COLO668 (cell line): ENCODE measurements around the gene GRIK2.

ENCODE experiments used
- DNase-seq: peaks from one replicate; lab custom pipeline; 2025; ENCODE audit not compliant: unreplicated experiment; lab: John Stamatoyannopoulos, UW

The GRIK2 gene

DNA sequence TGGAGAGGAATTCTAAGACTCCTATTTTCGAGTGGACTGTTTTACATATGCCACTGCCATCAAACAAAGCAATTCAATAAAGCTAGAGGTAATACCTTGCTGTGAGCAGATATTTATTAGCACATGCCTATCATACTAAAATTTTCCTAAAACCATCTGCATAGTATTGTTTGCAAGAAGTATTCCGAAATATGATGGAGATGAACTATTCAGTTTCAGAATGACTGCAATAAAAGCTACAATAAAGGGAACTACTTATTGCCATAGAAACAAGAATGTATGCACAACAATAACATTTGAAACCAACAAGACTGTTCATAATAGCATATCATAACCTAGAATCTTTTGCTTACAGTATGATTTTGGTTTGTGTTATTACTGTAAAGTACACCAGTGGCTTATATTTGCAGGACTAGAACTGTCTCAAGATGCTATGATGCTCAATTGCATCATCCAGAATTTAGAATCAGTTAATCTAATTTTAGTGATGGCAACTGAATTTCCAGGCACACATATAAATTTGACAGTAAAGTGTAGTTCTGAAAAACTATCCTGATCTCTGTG, 144.3 kb downstream of the GRIK2 start:
- DNase-seq, result no peak

DNA sequence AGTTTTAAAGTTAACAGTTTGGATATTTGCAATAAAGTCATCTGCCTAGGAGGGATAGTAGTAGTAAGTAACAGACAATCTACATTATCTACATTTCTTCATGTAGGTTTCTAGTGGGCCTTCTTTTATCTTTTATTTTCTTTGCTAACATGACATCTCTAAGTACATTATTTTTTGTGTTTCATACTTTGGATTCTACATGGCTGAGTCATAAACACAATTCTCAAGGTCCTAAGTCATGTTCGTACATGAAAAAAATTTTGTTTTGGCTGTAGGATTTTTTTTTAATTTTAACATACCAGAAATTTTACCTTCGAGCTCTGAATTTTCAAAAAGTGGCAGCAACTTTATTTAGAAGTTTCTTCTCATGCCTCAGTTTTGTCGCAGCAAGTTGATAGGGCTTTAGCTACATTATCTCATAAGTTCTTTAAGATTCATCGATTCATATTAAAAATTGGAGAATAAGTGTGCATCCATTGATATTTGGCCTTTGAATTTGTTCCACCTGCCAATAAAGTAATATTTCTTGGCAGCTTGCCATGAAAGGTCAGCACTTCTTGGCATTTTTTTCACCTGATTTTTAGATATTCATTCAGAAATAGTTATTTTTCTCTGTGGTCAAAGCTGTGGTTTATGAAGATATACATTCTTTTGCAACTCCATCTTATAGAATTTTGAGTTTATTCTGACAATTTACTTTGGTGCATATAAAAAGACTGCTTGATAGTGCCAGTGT, 146.2 kb downstream of the GRIK2 start:
- no peak for DNase-seq

DNA sequence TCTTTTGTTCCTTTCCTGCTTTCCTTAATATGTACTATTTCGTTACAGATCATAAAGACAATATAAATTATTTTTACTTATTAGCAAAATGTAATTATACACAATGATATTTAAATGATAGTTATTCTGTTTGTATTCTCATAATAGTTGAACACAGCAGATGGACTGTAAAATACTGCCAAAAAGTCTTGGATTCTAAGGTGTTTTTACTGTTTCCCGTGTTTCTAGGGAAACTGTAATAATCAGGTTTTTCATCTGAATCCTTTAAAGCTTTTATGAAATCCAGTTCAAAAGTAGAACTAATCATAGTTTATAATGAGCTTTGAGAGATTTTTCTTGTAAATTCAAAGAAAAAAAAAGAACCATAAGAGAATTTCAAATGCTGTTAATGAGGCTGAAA, 148.4 kb downstream of the GRIK2 start:
- no peak for DNase-seq

DNA sequence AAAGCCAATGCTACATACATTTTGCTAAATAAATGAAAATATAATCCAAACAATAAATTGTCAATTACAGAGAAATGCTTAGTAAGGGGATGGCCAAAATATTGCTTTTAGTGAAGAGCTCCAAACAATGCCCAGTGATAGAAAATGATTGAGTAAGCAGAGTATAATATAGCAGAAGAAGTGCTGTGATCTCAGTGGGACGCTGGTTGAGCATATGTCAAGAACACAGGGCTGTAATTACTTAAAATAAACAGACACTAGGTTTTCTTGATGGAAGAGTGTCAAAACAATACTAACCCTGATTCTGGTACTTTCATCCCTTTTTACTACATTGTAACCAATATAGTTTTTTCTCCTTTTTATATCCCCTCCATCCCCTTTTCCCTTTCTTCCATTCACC, 150.3 kb downstream of the GRIK2 start:
- DNase-seq, result no peak

DNA sequence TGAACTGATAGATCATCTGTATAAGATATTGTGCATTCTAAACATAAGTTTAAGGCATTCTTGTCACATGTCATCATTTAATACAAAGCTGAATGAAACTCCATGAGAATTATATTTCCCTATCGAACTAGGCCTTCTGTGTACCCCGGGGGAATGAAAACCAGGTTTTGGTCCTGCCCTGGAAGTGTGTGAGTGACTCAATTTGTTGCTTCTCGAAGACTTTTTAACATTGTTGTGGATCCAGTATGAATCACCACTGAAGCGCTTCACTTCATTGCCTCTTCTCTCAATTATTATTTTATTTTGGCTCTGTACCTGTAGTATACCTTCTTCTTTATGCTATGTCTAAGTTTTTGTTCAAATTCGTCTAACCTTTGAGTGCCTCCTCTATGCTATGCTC, 150.8 kb downstream of the GRIK2 start:
- no peak for DNase-seq

DNA sequence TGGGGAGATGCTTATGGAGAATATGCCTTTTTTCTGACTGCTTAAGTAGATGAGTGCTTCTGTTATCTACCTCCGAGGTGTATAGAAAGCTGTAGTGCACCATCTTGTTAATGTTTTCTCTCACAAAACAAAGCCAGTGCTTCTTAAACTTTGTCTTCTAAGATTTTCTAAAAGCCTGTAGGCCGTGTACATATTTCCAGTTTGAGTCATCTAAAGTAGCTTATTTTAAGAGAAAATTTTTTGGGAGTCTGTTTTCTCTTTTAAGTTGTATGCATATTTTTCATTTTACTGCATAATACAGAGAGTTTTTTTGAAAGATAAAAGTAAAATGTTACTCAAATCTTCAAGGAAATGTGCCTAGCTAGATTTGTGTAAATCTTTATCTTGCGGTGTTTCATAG, 151.7 kb downstream of the GRIK2 start:
- no peak for DNase-seq

DNA sequence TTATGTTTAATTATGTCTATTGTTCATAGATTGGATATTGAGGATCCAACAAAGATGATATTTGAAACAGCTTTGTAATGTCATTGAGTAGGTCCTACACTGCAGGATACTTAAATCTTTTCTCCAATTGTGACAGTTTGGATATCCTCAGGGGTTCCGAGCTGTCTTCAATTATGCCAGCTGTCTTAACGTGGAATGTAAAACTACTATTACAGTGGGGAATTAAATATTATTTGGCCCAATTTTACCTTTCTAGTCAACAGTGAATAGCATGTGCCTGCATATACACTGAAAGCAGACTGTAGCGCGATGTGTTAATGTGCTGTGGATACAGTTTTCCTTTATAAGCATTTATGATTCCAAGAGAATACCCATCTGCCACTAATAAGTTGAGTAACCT, 156.9 kb downstream of the GRIK2 start:
- no peak for DNase-seq

DNA sequence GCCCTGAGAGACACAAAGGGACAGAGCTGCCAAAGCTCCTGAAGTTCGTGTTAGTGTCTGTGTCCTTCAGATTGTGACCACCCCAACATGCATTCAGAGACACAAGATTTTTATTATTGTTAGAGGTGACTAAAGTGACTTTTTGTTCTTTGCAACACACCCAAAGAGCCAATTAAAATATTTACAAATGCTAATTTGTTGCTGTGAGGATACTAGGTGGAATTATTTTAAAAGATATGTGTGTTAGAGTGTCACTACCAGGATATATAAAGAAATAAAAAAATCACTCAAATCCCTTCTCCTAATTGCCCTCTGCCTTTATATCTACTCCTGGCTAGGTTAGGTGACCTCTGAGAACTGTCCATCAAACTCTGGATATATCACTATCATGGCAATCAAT, 160.7 kb downstream of the GRIK2 start:
- DNase-seq, result no peak

DNA sequence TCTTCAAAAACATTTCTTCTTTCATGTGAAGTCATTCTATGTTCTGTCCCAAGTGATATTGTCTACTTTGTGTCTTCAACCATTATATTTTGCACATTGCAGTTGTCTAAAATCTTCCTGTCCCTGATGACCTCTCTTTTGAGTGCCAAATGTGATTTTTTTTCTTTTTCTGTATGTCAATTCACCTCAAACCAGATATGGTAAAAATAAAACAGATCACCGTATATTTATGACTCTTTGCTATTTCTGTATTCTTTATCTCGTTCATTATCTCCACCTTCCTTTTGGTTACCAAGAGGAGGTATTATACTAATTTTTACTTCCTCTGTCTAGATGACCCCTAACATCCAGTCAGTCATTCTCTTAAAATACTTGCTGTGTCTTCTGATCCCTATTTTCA, 165.2 kb downstream of the GRIK2 start:
- no peak for DNase-seq

DNA sequence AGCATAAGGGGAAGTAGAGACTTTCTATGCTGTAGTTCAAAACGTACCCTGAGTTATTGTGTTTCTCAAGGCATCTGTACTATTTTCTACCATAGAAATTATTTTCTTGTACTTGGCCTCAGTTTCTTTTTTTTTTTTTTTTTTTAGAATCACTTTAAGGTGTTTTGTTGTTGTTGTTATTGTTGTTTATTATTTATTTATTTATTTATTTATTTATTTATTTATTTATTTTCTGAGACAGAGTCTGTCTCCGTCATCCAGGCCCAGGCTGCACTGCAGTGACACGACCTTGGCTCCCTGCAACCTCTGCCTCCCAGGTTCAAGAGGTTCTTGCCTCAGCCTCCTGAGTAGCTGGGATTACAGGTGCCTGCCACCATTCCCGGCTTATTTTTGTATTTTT, 179.1 kb downstream of the GRIK2 start:
- no peak for DNase-seq

DNA sequence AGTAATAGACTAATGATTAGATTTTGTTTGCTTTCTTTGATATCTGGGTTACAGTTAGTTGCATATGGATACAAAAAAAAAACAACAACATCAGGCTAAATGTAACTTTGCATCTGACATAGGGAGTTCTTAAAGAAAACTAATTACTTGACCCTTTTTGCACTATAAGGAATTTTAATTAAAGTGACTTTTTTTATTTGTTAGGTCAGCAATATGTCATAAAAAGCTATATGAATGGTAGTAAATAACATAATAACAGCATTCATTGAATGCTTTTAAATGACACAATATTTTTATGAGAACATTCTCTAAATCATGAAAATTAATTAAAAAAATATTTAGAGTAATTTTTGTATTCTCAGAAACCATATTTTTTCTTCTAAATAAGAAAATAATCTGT, 183.6 kb downstream of the GRIK2 start:
- no peak for DNase-seq

DNA sequence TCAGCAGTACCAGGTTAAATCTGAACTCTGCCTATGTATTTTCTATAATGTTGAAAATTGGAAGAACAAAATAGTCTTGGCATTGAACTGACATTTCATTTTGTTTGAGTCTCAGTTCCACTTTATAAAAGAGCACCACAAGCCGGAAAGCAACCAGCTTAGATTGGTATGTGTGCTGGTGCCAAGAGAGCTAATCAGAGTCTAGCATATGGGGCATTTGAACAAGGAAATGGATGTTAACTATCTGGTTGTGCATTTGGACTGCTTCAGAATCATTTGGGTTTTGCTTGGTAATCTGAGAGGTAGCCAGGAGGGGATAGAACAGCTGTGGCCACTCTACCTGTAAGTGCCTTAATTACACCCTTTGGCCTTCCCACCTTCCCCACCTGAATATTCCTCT, 184.8 kb downstream of the GRIK2 start:
- no peak for DNase-seq

DNA sequence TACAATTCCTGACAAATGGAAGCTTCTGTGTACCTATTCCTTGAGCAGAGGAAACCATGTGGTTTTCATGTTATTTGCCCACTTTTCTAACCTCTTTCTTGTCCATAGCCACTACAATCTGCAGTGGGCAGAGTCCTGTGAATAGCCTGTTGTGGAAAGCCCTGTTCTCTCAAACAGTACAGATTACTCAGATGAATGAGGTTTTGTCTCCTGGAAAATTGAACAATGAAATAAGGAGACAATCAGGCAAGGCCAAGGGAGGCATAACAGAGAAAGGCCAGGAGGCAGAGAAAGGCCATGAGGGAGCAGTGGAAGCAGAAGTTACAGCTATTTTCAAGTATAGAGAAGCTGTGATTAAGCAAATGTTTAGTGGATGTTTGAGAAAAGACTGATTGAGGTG, 189.3 kb downstream of the GRIK2 start:
- no peak for DNase-seq

DNA sequence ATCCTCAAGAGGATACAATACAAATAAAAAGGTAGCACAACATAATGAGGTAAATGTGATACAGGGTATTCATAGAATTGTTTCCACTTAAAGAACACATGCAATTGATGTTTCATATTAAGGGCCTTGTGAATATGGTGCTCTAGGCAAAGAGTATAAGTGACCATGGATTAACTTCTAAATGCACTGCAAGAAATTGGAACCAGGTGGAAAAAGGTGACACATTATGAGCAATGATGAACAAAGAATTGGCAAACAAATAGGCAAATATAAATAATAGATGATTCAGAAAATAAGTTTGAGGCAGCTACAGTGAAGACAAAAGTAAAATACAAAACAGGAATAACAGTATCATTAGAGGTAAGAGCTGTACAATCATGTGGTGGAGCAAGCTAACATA, 192.0 kb downstream of the GRIK2 start:
- DNase-seq, result no peak

DNA sequence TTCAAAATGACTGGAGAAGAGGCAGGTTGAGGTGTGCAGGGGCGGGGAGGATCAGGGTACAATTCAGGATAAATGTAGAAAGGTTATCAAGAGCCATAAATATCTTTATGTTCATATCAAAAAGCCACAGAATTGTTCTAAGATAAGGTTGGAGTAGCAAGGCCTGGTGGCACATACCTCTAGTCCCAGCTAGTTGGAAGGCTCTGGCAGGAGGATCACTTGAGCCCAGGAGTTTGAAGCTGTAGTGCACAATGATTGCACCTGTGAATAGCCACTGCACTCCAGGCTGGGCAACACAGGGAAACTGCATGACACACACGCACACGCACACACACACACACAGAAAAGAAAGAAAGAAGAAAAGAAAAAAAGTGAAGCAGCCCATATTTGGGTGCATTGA, 194.8 kb downstream of the GRIK2 start:
- DNase-seq, result no peak

DNA sequence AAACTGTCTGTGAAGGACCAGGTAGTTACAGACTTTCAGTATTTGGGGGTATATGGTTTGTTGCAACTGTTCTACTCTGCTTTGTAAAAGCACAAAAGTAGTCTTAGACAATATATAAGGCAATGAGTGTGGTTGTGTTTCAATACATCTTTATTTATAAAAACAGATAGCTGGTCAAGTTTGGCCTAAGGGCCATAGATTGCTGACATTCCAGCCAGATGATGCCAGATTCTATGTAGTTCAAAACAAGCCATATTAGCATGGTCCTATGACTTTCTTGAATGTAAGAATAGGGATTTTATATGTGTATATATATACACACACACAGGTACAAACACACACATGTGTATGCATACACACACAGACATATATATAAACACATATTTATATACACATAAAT, 201.8 kb downstream of the GRIK2 start:
- no peak for DNase-seq

DNA sequence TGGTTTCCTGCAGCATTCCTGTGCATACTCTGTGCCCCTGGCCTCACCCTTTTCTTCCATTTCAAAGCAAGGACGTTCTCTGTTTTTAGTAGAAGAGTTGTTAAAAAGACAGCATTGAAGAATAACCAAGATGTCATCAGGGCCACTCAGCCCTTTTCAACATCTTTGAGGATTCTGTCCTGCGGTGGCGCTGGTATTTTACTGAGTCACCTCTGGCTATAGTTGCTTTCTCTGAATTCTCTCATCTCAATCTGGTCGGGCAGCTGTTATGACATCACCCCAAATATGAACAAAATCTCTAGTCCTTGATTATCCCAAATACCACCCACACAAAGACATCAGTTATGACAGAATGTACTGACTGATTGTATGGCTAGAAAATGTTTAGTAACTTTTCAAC, 204.2 kb downstream of the GRIK2 start:
- no peak for DNase-seq

DNA sequence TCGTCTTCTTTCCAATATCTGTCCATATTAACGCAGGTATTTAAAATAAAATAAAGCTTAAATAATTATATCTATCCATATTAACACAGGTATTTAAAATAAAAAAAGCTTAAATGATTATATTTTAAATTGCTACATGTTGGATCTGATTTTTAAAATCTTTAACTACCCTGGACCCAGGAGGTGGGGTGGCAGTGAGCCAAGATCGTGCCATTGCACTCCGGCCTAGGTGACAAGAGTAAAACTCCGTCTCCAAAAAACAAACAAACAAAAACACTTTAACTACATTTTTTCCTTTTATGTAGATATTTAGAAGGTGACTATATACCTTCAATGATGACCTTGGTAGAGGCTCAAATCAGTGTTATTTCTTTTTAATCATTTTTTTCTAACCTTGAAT, 211.9 kb downstream of the GRIK2 start:
- DNase-seq, result no peak

DNA sequence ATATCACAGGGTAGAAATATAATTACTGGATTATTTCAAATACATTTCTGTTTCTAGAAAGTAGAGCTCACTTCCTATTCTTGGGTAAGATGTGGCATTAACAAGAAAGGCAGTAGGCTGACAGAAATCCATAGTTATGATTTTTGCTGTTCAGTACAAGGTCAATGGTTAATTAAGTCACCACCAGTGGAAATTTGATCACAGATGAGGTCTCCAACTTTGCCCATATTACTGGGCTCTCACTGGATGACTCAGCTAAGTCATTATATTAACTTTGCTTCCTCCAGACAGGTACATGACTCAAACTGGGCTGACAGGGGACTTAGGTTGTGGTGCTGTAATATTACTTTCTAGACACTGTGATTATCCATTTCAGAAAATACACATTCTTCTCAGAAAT, 212.4 kb downstream of the GRIK2 start:
- no peak for DNase-seq

DNA sequence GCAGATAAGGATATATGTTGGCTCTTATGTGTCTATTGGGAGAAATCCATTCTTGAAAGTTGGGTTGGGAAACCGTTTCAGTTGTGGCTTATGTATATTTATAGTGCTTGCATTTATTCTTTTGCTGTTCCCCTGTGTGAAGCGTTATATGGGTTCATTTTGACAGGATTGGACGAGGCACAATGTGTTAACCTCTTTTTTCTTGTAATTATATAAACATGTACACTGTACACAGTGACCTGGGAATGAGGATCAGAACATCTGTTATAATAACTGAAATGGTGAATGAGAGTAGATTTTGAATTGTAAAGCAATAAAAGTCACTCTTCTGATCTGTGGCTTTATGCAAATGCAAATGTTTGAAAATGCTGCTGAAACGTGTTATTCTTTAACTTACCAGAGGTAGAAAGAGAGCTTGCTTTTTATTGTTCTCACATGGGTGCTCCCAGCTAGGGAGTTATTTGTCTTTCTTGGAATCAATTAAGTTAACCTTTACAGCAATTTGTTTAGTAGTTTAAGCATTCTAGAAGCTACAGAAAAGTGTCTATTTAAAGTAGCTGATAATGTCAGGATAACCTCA, 213.7 kb downstream of the GRIK2 start:
- no peak for DNase-seq

DNA sequence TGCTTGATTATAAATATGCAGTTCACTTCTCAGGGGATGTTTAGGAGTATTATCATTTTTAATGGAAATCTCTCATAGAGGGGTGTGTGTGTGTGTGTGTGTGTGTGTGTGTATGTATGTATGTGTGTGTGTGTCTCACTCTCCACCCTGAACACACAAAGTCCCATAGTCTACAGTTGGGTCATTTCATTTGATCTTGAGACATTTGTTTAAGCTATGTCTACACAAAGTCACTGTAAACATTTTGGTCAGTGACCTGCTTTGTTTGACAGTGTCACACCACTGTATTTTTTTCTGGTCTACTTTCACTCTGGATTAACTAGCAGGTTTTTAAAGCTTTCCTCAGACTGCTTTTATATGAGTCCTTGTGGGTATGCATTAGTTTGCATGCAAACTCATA, 215.2 kb downstream of the GRIK2 start:
- DNase-seq, result no peak

DNA sequence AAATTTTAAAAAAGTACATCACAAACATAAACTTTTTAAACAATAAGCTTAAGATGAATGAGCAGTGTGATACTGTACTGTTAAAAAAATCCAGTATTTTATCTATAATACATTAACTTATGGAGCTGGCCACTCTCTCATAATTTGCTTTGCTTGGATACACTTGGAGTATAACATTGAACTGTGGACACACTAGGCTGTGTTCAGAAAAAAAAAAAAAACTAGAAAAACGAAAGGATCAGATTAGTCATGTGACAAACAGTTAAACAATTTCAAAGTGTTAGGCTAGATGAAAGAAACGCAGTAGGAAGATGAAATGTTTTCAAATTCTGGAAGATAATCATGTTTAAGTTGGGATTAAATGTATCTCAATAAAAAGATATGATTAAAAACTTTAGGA, 220.0 kb downstream of the GRIK2 start:
- DNase-seq, result no peak

DNA sequence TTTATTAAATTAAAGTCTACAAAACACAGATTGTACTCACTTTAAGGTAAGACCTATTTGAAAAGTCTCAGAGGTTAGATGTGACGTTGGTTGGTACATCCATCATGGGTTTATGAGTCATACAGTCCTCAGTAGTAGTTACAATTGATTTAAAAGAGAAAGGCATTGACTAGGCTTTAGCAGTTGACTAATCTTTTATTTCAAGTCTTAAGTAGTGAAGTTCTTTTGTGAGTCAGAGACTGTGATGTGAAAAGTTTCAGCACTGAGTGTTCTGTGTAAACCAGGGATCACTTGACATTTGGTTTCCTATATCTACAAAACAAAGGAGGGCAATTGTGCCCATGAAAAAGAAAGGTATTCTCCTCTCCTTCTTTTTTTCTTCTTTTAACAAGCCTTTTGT, 221.3 kb downstream of the GRIK2 start:
- DNase-seq, result no peak
